Astrocyte (in vitro differentiated cells and primary cell): ENCODE results near the gene RBPJ. TPM values are rescaled to one million over a fixed set of nuclear protein-coding genes. Genes with fewer than 3 reads are reported as not detected.

ENCODE experiments used
- DNase-seq: peaks from one replicate; pipeline ENCODE4 v3.0.0-alpha.2; 2010; ENCODE audit warnings: low read depth
- FAIRE-seq: peaks from 2 replicates; lab custom pipeline; 2011; peaks lifted over from hg19 to GRCh38; lab: Jason Lieb, UNC
- H2AFZ ChIP-seq: 2 replicates; pipeline ENCODE4 v1.6.0; 2012; ENCODE audit warnings: low read depth, low read length, inconsistent platforms
- H3K27ac ChIP-seq: 2 replicates; pipeline ENCODE4 v1.5.1; 2011; ENCODE audit warnings: low read depth, low read length, inconsistent platforms
- H3K27me3 ChIP-seq: 2 replicates; pipeline ENCODE4 v1.6.0; 2011; ENCODE audit warnings: low read length, inconsistent platforms; ENCODE audit not compliant: insufficient read depth
- H3K36me3 ChIP-seq: 2 replicates; pipeline ENCODE4 v1.5.1; 2011; ENCODE audit warnings: low read length, inconsistent platforms; ENCODE audit not compliant: insufficient read depth
- H3K4me1 ChIP-seq: 2 replicates; pipeline ENCODE4 v1.5.1; 2011; ENCODE audit warnings: low read length, inconsistent platforms; ENCODE audit not compliant: insufficient read depth
- H3K4me2 ChIP-seq: 2 replicates; pipeline ENCODE4 v1.6.0; 2012; ENCODE audit warnings: low read length, inconsistent platforms
- H3K4me3 ChIP-seq: 2 replicates; pipeline ENCODE4 v1.5.1; 2011; ENCODE audit warnings: low read depth, mild to moderate bottlenecking, low read length, inconsistent platforms; ENCODE audit not compliant: insufficient read depth
- H3K79me2 ChIP-seq: 2 replicates; pipeline ENCODE4 v1.6.0; 2012; ENCODE audit warnings: mild to moderate bottlenecking, low read length, inconsistent platforms; ENCODE audit not compliant: insufficient read depth
- H3K9ac ChIP-seq: 2 replicates; pipeline ENCODE4 v1.6.0; 2012; ENCODE audit warnings: mild to moderate bottlenecking, low read length, inconsistent platforms
- H3K9me3 ChIP-seq: 2 replicates; pipeline ENCODE4 v1.5.1; 2012; ENCODE audit warnings: low read depth, mild to moderate bottlenecking, low read length, inconsistent platforms; ENCODE audit not compliant: insufficient read depth
- H4K20me1 ChIP-seq: 2 replicates; pipeline ENCODE4 v1.6.0; 2012; ENCODE audit warnings: low read length, inconsistent platforms; ENCODE audit not compliant: insufficient read depth
- H3K27ac Mint-ChIP-seq: one replicate; pipeline ENCODE4 v1.8.0; 2021; ENCODE audit warnings: mild to moderate bottlenecking, mixed read lengths; ENCODE audit not compliant: unreplicated experiment
- H3K27me3 Mint-ChIP-seq: one replicate; pipeline ENCODE4 v1.8.0; 2021; ENCODE audit warnings: low read depth, mixed read lengths; ENCODE audit not compliant: unreplicated experiment
- H3K36me3 Mint-ChIP-seq: one replicate; pipeline ENCODE4 v1.8.0; 2021; ENCODE audit warnings: low read depth, mixed read lengths; ENCODE audit not compliant: unreplicated experiment
- H3K4me1 Mint-ChIP-seq: one replicate; pipeline ENCODE4 v1.8.0; 2021; ENCODE audit warnings: low read depth, mixed read lengths; ENCODE audit not compliant: unreplicated experiment
- H3K4me3 Mint-ChIP-seq: one replicate; pipeline ENCODE4 v1.8.0; 2021; ENCODE audit warnings: mild to moderate bottlenecking, moderate library complexity, mixed read lengths; ENCODE audit not compliant: unreplicated experiment
- H3K9me3 Mint-ChIP-seq: one replicate; pipeline ENCODE4 v1.8.0; 2021; ENCODE audit warnings: mild to moderate bottlenecking, mixed read lengths; ENCODE audit not compliant: unreplicated experiment
- EZH2 ChIP-seq: IDR thresholded peaks from 2 replicates; pipeline ENCODE4 v1.6.1; 2012; ENCODE audit warnings: mild to moderate bottlenecking, low read length, inconsistent platforms; ENCODE audit not compliant: insufficient read depth
- total RNA-seq: library from RNA; stranded (reverse); gene quantifications from 2 replicates; pipeline ENCODE4 v1.2.1, GENCODE V29; 2021
- TF ChIP-seq, protein P1 (sequence below): IDR thresholded peaks from 2 replicates; pipeline ENCODE4 v1.5.1; 2011; ENCODE audit warnings: low read depth, mild to moderate bottlenecking, inconsistent platforms, low read length, moderate library complexity; ENCODE audit not compliant: insufficient read depth

The RBPJ gene
- total RNA-seq, 1 donor from 2014 or later = 96.3 TPM

DNA sequence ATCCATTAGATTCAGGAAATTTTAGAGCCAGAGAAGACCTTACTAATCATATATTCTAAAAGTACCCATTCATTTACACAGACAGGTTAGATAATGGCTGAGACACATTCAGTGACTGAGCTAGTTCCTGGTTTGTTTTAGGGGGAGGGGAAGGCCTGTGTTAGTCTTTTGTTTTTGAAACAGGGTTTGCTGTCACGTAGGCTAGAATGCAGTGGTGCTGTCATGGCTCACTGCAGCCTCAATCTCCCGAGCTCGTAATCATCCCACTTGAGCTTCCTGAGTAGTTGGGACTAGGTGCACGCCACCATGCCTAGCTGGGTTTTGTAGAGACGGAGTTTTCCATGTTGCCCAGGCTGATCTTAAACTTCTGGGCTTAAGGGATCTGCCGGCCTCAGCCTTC, 10.1 kb downstream of the RBPJ start:
- peaks cover 95% of the 10 kb centered on the region for H3K79me2 ChIP-seq
- DNase-seq (no peak), FAIRE-seq (peak; percentile 13)
- peak overlapping the region; percentile 7 for H3K9ac ChIP-seq
- Mint-ChIP-seq H3K4me3 (no peak overlapping the region), H3K27ac (peak overlapping the region; percentile 90), H3K27me3 (no peaks in the 10 kb centered on the region), H3K4me1 (peaks cover 45% of the 10 kb centered on the region), H3K9me3 (no peaks in the 10 kb centered on the region), H3K36me3 (no peaks in the 10 kb centered on the region)
- H3K4me1 ChIP-seq = peaks cover 32% of the 10 kb centered on the region
- no peak overlapping the region for H3K27ac ChIP-seq
- no peaks in the 10 kb centered on the region for H3K36me3 ChIP-seq
- peaks cover 60% of the 10 kb centered on the region for H4K20me1 ChIP-seq
- no peaks in the 10 kb centered on the region for H3K27me3 ChIP-seq
- no peaks in the 10 kb centered on the region for H3K9me3 ChIP-seq
- H3K4me3 ChIP-seq = no peak overlapping the region
- H3K4me2 ChIP-seq = peak overlapping the region; percentile 1
- no peak for TF ChIP-seq EZH2
- TF ChIP-seq, protein P1, sequence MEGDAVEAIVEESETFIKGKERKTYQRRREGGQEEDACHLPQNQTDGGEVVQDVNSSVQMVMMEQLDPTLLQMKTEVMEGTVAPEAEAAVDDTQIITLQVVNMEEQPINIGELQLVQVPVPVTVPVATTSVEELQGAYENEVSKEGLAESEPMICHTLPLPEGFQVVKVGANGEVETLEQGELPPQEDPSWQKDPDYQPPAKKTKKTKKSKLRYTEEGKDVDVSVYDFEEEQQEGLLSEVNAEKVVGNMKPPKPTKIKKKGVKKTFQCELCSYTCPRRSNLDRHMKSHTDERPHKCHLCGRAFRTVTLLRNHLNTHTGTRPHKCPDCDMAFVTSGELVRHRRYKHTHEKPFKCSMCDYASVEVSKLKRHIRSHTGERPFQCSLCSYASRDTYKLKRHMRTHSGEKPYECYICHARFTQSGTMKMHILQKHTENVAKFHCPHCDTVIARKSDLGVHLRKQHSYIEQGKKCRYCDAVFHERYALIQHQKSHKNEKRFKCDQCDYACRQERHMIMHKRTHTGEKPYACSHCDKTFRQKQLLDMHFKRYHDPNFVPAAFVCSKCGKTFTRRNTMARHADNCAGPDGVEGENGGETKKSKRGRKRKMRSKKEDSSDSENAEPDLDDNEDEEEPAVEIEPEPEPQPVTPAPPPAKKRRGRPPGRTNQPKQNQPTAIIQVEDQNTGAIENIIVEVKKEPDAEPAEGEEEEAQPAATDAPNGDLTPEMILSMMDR = no peak
- H2AFZ ChIP-seq = no peak overlapping the region

DNA sequence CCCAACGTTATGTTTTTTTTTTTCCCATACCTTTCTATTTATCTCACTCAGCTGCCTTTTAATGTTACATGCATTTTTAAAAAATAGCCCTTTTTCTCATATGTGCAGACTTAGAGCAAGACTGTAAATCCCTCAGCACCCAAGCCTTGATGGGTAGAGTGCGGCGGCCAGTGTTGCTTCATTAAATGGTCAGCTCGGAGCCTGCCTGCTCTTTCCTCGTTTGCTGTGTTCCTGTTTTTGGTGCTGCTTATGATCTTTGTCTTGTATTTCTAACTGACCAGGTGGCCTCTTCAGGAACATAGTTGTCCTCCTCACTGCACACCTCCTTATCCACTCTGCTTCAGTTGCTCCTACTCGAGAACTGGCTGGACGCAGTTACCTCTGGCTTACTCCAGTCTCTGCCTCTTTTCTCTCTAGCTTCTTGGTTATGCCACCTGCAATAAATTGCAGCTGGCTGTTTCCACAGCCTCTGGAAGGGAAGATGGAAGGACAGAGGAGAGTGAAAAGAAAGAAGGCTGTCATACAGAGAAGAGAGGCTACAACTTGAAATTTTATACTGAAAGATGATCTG, 10.7 kb downstream of the RBPJ start:
- Histone ChIP-seq H3K4me2 (peak overlapping the region; percentile 1), H3K27me3 (no peaks in the 10 kb centered on the region), H3K4me3 (no peak overlapping the region), H4K20me1 (peaks cover 65% of the 10 kb centered on the region), H3K27ac (no peak overlapping the region), H3K9ac (peak overlapping the region; percentile 7), H3K79me2 (peaks cover 95% of the 10 kb centered on the region), H3K4me1 (peaks cover 27% of the 10 kb centered on the region), H3K9me3 (no peaks in the 10 kb centered on the region), H3K36me3 (no peaks in the 10 kb centered on the region), H2AFZ (no peak overlapping the region)
- Mint-ChIP-seq H3K9me3 (no peaks in the 10 kb centered on the region), H3K36me3 (peaks cover 2% of the 10 kb centered on the region), H3K4me1 (peaks cover 44% of the 10 kb centered on the region), H3K27me3 (no peaks in the 10 kb centered on the region), H3K27ac (peak overlapping the region; percentile 90), H3K4me3 (peak overlapping the region; percentile 56)
- DNase-seq = no peak
- no peak for TF ChIP-seq EZH2
- TF ChIP-seq, protein P1 = no peak
- peak; percentile 37 for FAIRE-seq

DNA sequence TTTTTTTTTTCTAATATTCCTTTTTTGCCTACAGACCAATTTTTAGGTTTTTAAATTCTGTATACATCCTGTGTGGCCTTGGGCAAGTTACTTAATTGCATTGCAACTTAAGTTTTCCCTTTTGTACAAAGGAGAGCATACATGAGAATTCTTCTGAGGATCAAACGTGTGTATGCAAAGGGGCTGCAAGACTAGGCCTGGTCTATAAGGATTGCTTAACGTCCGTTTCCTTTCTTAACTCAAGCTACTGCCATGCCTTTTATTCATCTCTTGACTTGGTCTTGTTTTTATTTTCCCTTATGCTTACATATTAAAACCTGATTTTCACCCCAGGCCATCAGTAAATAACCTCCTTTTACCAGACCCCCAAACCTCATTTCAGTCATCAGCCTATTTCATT, 13.6 kb downstream of the RBPJ start:
- Mint-ChIP-seq H3K27me3 (no peaks in the 10 kb centered on the region), H3K9me3 (no peaks in the 10 kb centered on the region), H3K4me1 (peaks cover 27% of the 10 kb centered on the region), H3K36me3 (peaks cover 6% of the 10 kb centered on the region), H3K4me3 (no peak overlapping the region), H3K27ac (no peak overlapping the region)
- no peak overlapping the region for H3K4me3 ChIP-seq
- no peaks in the 10 kb centered on the region for H3K36me3 ChIP-seq
- H3K27ac ChIP-seq = no peak overlapping the region
- no peaks in the 10 kb centered on the region for H3K9me3 ChIP-seq
- H3K9ac ChIP-seq = no peak overlapping the region
- H2AFZ ChIP-seq = no peak overlapping the region
- no peak overlapping the region for H3K4me2 ChIP-seq
- FAIRE-seq (no peak), DNase-seq (no peak)
- H3K4me1 ChIP-seq = peaks cover 14% of the 10 kb centered on the region
- peaks cover 99% of the 10 kb centered on the region for H3K79me2 ChIP-seq
- H4K20me1 ChIP-seq = peaks cover 79% of the 10 kb centered on the region
- H3K27me3 ChIP-seq = no peaks in the 10 kb centered on the region
- TF ChIP-seq, protein P1 = no peak
- TF ChIP-seq EZH2 = no peak
